ENCODE measurements around the gene RBP7.

Gene RBP7

GRCh38 chr1:10032590-10033358 lies 35.7 kb downstream of the RBP7 start, which contains the start of gene UBE4B:
TSS of gene UBE4B (plus strand) at chr1:10032958. CDS start at chr1:10033671, 713 bp downstream.
- DNase-seq, result peak; percentile 100

DNA sequence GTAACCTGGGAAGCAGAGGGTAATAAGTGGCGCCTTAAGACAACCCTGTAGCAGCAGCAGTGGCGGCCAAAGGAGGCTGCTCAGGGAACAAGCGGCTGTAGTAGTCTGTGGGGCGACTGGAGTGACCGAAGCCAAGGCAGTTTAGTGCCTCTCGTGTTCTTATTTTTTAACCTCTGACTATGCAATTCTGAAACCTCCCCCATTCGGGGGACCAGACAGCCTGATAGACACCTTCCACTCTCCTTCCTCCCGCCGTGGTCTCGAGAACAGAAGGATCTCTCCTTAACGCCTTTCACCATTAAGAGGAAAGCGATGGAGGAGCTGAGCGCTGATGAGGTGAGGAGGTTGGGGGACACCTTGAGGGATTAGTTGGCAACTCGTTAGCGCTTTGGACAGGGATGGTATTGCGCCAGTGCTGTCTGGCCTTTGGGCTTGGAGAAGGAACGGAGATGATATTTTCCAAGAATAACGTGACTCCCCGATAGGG lies 36.4 kb downstream of the RBP7 start:
- peak; percentile 94 for DNase-seq

- DNase-seq, result no peak
Measured at GRCh38 chr1:10042746-10043145, 45.7 kb downstream of the RBP7 start.

DNA sequence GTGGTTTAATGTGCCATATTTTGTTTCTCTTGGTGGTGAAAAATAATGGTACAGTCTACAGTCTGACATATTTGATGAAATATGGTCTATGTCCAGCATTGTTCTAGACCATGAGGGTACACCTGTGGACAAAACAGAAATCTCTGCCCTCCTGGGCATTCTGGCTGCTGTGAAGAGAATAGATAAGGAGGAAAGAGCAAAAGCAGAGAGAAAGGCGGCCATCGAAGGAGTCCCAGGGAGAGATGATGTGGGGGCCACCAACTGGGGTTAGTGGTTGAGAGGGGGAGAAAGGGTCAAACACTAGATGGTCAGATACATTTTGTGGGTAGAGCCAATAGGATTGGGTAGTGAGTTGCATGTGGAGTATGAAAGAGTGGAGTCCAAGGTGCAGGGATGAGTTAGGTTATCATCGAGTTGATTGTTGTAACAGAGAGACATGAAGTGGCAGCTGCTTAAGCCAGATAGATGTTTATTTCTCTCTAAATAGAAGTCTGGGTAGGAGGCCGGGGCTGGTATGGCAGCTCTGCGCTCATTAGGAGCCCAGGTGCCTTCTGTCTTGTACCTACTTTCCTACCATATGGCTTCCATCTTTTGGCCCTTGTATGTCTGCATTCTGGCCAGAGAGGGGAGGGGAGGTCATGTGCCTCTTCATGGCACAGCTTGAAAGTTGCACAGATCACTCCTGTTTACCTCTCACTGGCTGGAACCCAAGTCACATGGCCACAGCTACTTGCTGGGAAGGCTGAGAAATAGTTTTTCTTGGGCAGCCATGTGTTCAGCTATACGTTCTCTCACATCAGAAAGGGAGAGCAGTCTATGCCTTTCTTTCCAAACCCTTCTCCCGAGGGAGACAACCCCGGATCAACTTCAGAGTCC lies 48.7 kb downstream of the RBP7 start:
- DNase-seq, result peak; percentile 75

DNA sequence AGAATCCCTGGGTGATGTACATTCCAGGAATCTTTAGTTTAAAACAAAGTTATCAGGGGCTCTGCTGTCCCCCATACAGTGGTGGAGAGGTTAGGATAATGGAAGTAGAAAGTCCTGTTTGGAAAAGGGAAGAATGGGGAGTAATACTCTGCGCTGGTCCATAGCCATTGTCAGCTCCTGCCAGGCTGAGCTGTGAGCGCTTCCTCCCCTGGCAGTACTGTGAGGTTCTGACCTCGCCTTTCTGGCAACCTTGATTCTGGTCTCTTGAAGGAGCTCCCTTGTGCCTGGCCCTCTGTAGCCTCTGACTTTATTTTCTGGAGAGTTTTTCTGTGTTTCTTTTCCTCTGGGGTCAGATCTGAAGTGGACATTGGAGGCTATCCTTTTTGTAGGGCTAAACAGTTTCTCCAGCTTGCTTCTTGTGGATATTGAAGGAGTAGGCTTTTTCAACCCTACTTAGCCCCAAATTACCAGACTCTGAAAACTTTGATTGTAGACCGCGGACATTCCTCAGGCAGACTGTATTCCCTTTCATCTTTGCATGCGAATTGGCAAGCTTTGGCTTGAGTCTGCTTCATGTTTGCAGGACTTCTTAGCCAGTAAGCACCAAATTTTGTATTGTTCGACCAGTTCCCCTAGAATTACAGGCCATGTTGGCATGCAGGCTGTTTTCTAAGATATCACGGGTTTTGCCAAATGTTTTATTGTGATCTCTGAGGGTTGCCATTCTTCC lies 49.5 kb downstream of the RBP7 start:
- DNase-seq, result no peak

DNA sequence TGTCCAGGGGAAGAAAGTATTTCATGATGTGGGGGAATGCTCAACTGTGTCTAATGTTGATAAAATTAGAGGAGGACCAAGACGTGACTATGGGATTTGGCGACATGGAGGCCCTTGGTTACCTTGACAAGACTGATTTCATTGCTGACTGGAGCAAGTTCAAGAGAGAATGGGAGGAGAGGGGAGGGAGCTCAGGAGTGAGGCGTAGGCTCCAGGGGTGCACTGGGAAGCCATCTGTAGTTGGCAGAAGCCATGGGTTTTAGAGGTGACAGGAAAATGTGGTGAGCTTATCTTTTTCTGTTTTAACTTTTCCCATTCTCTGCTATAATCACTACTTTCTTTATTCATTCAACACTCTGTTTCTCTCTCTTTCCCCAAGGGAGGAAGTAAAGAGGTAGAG lies 51.6 kb downstream of the RBP7 start:
- DNase-seq, result no peak

DNA sequence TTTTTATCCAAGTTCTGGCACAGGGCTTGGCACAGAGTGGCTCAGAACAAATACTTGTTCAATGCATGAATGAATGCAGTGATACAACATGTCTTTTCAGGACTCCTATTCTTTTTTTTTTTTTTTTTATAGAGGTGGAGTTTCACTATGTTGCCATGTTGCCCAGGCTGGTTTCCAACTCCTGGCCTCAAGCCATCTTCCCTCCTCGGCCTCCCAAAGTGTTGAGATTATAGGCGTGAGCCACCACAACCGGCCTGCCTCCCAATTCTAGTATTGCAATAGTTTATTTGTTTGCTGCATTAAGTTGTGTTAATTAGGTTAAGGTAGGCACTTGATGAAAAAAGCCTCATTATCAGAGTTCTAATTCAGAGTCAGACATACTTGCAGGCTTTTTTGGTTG lies 53.6 kb downstream of the RBP7 start:
- DNase-seq, result no peak

- no peak for DNase-seq
Measured at GRCh38 chr1:10051656-10052055, 54.6 kb downstream of the RBP7 start.

GRCh38 chr1:10052347-10052746 lies 55.3 kb downstream of the RBP7 start:
- DNase-seq, result no peak

DNA sequence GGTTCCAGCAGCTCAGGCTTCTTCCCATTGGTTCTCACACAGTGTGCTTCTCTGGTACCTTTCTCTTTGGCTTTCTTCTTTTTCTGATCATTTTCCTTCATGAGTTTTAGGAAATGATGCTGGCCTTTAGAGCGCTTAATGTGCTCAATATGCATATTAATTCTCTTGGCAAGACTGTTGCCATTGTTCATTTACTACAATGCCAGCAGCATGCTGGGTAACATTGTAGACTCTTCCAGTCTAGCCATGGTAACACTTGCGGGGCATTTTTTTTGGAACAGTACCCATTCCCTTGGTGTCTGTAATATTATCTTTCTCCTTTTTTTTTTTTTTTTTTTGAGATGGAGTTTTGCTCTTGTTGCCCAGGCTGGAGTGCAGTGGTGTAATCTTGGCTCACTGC lies 57.4 kb downstream of the RBP7 start:
- no peak for DNase-seq

- DNase-seq, result peak; percentile 97
Measured at GRCh38 chr1:10056599-10056987, 59.6 kb downstream of the RBP7 start.

- DNase-seq, result no peak
Measured at GRCh38 chr1:10057343-10057742, 60.3 kb downstream of the RBP7 start.

GRCh38 chr1:10057796-10058195 lies 60.8 kb downstream of the RBP7 start:
- DNase-seq, result no peak

GRCh38 chr1:10059342-10059718 lies 62.3 kb downstream of the RBP7 start:
- no peak for DNase-seq

- no peak for DNase-seq
Measured at GRCh38 chr1:10060311-10061100, 63.5 kb downstream of the RBP7 start.

DNA sequence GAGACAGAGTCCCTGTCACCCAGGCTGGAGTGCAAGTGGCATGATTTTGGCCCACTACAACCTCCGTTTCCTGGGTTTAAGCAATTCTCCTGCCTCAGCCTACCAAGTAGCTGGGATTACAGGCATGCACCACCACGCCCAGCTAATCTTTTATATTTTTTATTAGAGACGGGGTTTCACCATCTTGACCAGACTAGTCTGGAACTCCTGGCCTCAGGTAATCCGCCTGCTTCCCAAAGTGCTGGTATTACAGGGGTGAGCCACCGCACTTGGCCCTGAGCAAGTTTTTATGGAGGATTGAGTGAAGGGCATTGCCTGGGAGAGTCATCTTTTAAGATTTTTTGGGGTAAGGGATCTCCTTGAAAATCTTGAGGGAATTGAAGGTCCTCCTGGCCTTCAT lies 64.2 kb downstream of the RBP7 start:
- DNase-seq, result no peak

GRCh38 chr1:10063878-10064277 lies 66.8 kb downstream of the RBP7 start:
- DNase-seq, result no peak

- DNase-seq, result no peak
Measured at GRCh38 chr1:10064416-10065343, 67.7 kb downstream of the RBP7 start.

DNA sequence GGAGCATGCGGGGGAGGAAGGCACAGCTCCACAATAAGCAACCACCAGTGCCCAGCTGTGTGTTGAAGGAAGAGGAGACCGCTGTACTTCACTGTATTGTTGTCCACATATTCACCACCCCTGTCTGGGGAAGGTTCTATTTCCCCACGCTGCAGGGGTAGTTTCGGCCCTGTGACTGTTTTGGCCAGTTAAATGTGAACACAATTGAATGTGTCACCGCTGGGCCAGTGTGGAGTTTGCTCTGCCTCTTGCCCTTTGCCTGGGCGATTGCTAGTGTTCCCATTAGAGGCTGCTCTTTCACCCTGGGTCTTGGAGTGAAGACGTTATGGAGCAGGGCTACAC lies 68.3 kb downstream of the RBP7 start:
- DNase-seq, result no peak

Measured in NCI-H510A treated with DMSO at 0.1 percent for 48 hours (cell line).